Esophagus squamous epithelium (tissue), 4 donors: ENCODE results near the gene GRK5.

ENCODE experiments used
- POLR2A ChIP-seq, 4 donors: fragments of 450-650 bp; IDR thresholded peaks; one replicate each; pipeline ENCODE4 v1.6.1; 2017; ENCODE audit warnings: antibody characterized with exemption in 4 of 4, mild to moderate bottlenecking in 4 of 4, moderate library complexity in 3 of 4
- TF ChIP-seq, protein P1 (sequence below), 6 experiments: fragments of 450-650 bp in 4 of 6; fragments of 200-600 bp in 2 of 6; sonication (generic) in 2 of 6; IDR thresholded peaks; one replicate each; pipeline ENCODE4 v1.5.1; 2016 to 2019; ENCODE audit warnings: antibody characterized with exemption in 6 of 6, mild to moderate bottlenecking in 4 of 6, moderate library complexity in 4 of 6

DNA sequence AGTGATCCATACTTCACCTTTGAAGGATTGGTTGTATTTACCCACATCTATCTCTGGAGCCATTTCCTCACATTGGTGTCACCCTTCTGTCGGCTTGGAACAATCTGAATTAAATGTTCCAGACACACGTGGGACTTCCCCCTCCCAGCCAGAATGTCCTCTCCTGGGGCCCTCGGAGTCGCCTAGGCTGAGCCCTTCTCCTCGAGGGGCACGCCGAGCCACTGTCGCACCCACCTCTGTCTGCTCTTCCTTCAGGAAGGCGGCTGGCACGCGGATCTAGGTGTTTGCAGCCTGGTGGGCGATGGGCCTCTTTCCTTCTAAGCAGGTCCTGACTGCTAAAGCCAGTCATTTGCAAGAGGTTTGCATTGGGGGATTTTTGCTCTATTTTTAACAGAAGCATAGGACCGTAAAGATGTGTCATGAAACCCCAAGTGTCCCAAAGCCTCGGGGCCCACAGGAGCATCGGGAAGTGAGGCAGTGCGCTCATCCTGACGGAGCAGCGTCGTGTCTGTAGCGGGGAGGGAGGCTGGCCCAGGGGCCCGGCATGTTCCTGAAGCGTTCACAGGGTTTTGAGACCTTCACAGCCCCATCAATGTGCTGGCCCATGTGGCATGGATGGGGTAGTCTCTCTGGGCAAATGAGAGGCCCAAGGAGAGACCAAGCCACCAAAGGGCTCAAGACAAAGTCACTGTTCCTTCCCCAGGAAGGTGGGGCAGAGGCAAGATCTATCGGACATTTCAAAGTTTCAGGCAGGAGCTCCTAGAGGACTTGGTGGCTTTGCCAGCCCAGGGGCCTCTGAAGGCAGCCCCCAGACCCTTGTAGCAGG, 248.5 kb downstream of the GRK5 start:
- TF ChIP-seq, protein P1, sequence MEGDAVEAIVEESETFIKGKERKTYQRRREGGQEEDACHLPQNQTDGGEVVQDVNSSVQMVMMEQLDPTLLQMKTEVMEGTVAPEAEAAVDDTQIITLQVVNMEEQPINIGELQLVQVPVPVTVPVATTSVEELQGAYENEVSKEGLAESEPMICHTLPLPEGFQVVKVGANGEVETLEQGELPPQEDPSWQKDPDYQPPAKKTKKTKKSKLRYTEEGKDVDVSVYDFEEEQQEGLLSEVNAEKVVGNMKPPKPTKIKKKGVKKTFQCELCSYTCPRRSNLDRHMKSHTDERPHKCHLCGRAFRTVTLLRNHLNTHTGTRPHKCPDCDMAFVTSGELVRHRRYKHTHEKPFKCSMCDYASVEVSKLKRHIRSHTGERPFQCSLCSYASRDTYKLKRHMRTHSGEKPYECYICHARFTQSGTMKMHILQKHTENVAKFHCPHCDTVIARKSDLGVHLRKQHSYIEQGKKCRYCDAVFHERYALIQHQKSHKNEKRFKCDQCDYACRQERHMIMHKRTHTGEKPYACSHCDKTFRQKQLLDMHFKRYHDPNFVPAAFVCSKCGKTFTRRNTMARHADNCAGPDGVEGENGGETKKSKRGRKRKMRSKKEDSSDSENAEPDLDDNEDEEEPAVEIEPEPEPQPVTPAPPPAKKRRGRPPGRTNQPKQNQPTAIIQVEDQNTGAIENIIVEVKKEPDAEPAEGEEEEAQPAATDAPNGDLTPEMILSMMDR (IDR thresholded peaks at IDR 0.05) = no peak
- TF ChIP-seq POLR2A (IDR thresholded peaks at IDR 0.05) = no peak
